ENCODE data around the gene PNPLA8.

The PNPLA8 gene

GRCh38 chr7:108423089-108423989 is 102.6 kb downstream of the PNPLA8 start:
- Histone ChIP-seq H3K4me3 (replicated peaks; ENCODE audit: insufficient read depth, low read length) (no peak overlapping the region), H3K27me3 (ENCODE audit: insufficient read depth, poor library complexity, severe bottlenecking) (no peaks in the 10 kb centered on the region), H3K27ac (replicated peaks) (no peak overlapping the region)
- DNase-seq (ENCODE audit: low read depth in 1 of 2, low spot score in 1 of 2) = no peak
- TF ChIP-seq REST (IDR thresholded peaks at IDR 0.05; ENCODE audit: insufficient replicate concordance, low read depth) = no peak
- TF ChIP-seq SPI1 (IDR thresholded peaks at IDR 0.05; ENCODE audit: borderline replicate concordance, low read depth) = no peak
- no peak for TF ChIP-seq POLR2AphosphoS5 (IDR thresholded peaks at IDR 0.05; ENCODE audit: low read depth)
- TF ChIP-seq GABPA (IDR thresholded peaks at IDR 0.05; ENCODE audit: low read depth) = no peak
- TF ChIP-seq CTCF (IDR thresholded peaks at IDR 0.05; ENCODE audit: insufficient read depth, low read length) = no peak

- Histone ChIP-seq H3K4me3 (replicated peaks; ENCODE audit: insufficient read depth, low read length) (no peak overlapping the region), H3K27ac (replicated peaks) (no peak overlapping the region), H3K27me3 (ENCODE audit: insufficient read depth, poor library complexity, severe bottlenecking) (no peaks in the 10 kb centered on the region)
- DNase-seq (ENCODE audit: low read depth in 1 of 2, low spot score in 1 of 2) = no peak
- TF ChIP-seq SPI1 (IDR thresholded peaks at IDR 0.05; ENCODE audit: borderline replicate concordance, low read depth) (no peak), REST (IDR thresholded peaks at IDR 0.05; ENCODE audit: insufficient replicate concordance, low read depth) (no peak), CTCF (IDR thresholded peaks at IDR 0.05; ENCODE audit: insufficient read depth, low read length) (no peak), GABPA (IDR thresholded peaks at IDR 0.05; ENCODE audit: low read depth) (no peak), POLR2AphosphoS5 (IDR thresholded peaks at IDR 0.05; ENCODE audit: low read depth) (no peak)
These were observed 104.1 kb downstream of the PNPLA8 start for GRCh38 chr7:108421720-108422331.
